ENCODE results near the gene C14orf119. TPM values are rescaled to one million over a fixed set of nuclear protein-coding genes. Genes with fewer than 3 reads are reported as not detected.
A peak's percentile ranks its signal among the peaks of the same experiment; 100 is the strongest.

C14orf119 gene
- total RNA-seq, 1 experiment from 2014 or later: 46.8 TPM

DNA sequence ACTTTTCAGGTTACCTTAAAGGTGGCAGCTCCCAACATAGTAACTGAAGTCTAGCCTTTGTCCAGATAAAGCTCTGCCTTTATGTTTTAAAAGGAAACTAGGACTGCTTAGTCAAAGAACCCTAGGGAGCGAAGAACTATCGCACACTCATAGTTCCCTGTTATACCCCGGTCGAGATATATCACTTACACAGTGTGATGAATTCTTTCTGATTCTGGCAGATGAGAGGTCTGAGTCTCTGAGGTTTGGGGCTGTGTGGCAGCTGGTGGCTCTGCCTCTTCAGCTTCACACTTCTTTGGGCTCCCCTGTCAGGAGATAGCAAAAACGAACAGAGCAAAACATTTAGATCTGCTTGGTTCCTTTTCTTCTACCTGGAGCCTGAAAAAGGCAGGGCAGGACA is 17.3 kb upstream of the C14orf119 start:
- ChIA-PET POLR2A (interaction anchor here (1.5 to 2.9 kb wide), 2 partner anchors 9 to 17 kb away, joined by 5 to 19 read pairs; partner anchors contain the start of genes ACIN1 and C14orf119), RAD21 (ENCODE audit: low non-redundant PET in 1 of 2, low total read pairs in 2 of 2, uncharacterized antibody in 2 of 2, unreplicated experiment in 2 of 2) (no interaction called here), CTCF (interaction anchor here (1.1 to 3.6 kb wide), 10 partner anchors 9 to 302 kb away, joined by 3 to 51 read pairs (median 8); partner anchors contain the start of genes ACIN1 and C14orf119)
- H3K9me3 ChIP-seq (ENCODE audit: control insufficient read depth in 1 of 2, insufficient read depth in 1 of 2, low read depth in 1 of 2, low read length in 2 of 2): no peaks in the 10 kb centered on the region
- no TSS peak for BruUV-seq (replicated peaks)
- H3K4me3 ChIP-seq (replicated peaks in 1 of 2; ENCODE audit: low read depth in 1 of 2, low read length in 2 of 2): no peak overlapping the region
- H3K27ac ChIP-seq (ENCODE audit: low read depth, low read length): peak overlapping the region; percentile 46; the same call in 1 of the 2 replicates
- no peak overlapping the region for H3K9ac ChIP-seq (ENCODE audit: low read length)
- H3K36me3 ChIP-seq (ENCODE audit: control insufficient read depth in 1 of 2, insufficient read depth in 2 of 2, low read length in 2 of 2): peaks cover 66 to 69% of the 10 kb centered on the region in 2 experiments
- peaks cover 21% of the 10 kb centered on the region; the same call in 1 of the 2 replicates for H3K79me2 ChIP-seq (ENCODE audit: insufficient read depth, low read length)
- no peaks in the 10 kb centered on the region for H3K27me3 ChIP-seq (ENCODE audit: insufficient read depth, low read length)
- no peaks in the 10 kb centered on the region for H4K20me1 ChIP-seq (ENCODE audit: insufficient read depth)
- H2AFZ ChIP-seq (ENCODE audit: low read depth, low read length, poor library complexity, severe bottlenecking): no peak overlapping the region
- no peak for ATAC-seq
- H3K9me2 ChIP-seq (ENCODE audit: insufficient read depth): no peaks in the 10 kb centered on the region
- no peak for DNase-seq (ENCODE audit: low read depth, low spot score)
- intact Hi-C loops (cut with micrococcal nuclease): loop anchor here (1.0 kb wide), 1 partner anchor 109 kb away; no protein-coding TSS in a partner anchor
- no peak for TF ChIP-seq EZH2phosphoT487 (IDR thresholded peaks at IDR 0.05; ENCODE audit: borderline replicate concordance)
- H3K4me1 ChIP-seq (ENCODE audit: control insufficient read depth in 1 of 2, insufficient read depth in 2 of 2, low read length in 2 of 2): peaks cover 13 to 43% of the 10 kb centered on the region in 2 experiments
- peak overlapping the region; percentile 45; the same call in 1 of the 2 replicates for H3K4me2 ChIP-seq (ENCODE audit: low read length)

DNA sequence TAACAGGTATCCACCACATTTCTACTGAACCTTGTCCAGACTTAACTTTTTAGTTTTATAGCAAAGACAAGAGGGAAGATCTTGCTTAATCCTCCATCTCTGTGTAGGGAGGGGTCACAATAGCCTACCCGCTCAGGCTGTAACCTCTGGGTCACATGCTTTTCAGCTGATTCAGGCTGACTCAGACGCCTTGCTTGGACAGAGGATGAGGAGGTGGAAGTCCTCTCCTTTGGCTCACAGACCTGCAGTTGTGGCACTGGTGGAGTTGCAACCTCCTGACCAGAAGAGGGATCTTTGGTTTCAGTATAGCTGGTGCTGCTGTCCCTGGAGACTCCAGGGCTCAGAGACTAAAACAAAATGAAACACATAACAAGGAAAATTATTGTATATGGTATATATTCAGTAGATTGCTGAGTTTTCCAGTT is 16.6 kb upstream of the C14orf119 start:
- Histone ChIP-seq H4K20me1 (ENCODE audit: insufficient read depth) (no peaks in the 10 kb centered on the region), H3K4me3 (replicated peaks in 1 of 2; ENCODE audit: low read depth in 1 of 2, low read length in 2 of 2) (no peak overlapping the region), H3K4me2 (ENCODE audit: low read length) (peak overlapping the region; percentile 45), H3K27me3 (ENCODE audit: insufficient read depth, low read length) (no peaks in the 10 kb centered on the region), H3K79me2 (ENCODE audit: insufficient read depth, low read length) (peaks cover 21% of the 10 kb centered on the region; the same call in 1 of the 2 replicates), H3K9me2 (ENCODE audit: insufficient read depth) (no peaks in the 10 kb centered on the region), H3K4me1 (ENCODE audit: control insufficient read depth in 1 of 2, insufficient read depth in 2 of 2, low read length in 2 of 2) (peaks cover 13 to 42% of the 10 kb centered on the region in 2 experiments), H3K27ac (ENCODE audit: low read depth, low read length) (peak overlapping the region; percentile 46; the same call in 1 of the 2 replicates), H3K9me3 (ENCODE audit: control insufficient read depth in 1 of 2, insufficient read depth in 1 of 2, low read depth in 1 of 2, low read length in 2 of 2) (no peaks in the 10 kb centered on the region), H3K36me3 (ENCODE audit: control insufficient read depth in 1 of 2, insufficient read depth in 2 of 2, low read length in 2 of 2) (peaks cover 66 to 67% of the 10 kb centered on the region in 2 experiments), H3K9ac (ENCODE audit: low read length) (peak overlapping the region; percentile 3), H2AFZ (ENCODE audit: low read depth, low read length, poor library complexity, severe bottlenecking) (no peak overlapping the region)
- no TSS peak for BruUV-seq (replicated peaks)
- DNase-seq (ENCODE audit: low read depth, low spot score) (no peak), ATAC-seq (peak; percentile 93)
- ChIA-PET RAD21 (ENCODE audit: low non-redundant PET in 1 of 2, low total read pairs in 2 of 2, uncharacterized antibody in 2 of 2, unreplicated experiment in 2 of 2) (no interaction called here), POLR2A (interaction anchor here (1.5 to 2.9 kb wide), 2 partner anchors 10 to 16 kb away, joined by 5 to 19 read pairs; partner anchors contain the start of genes ACIN1 and C14orf119), CTCF (interaction anchor here (1.1 to 3.6 kb wide), 5 partner anchors 10 to 30 kb away, joined by 3 to 51 read pairs (median 21); partner anchors contain the start of genes ACIN1 and C14orf119)
- intact Hi-C loops (cut with micrococcal nuclease): no loop called here
- no peak for TF ChIP-seq YY1 (IDR thresholded peaks at IDR 0.05; ENCODE audit: extremely low read depth, insufficient replicate concordance, low read depth, low read length)
- TF ChIP-seq, protein P1, sequence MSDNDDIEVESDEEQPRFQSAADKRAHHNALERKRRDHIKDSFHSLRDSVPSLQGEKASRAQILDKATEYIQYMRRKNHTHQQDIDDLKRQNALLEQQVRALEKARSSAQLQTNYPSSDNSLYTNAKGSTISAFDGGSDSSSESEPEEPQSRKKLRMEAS (IDR thresholded peaks at IDR 0.05): 0 out of 2 replicates have a peak, but pooled peaks have one; percentile 25
- peak; percentile 79 for TF ChIP-seq FOSL1 (IDR thresholded peaks at IDR 0.05; ENCODE audit: low read depth)
- no peak for TF ChIP-seq ZNF274 (IDR thresholded peaks at IDR 0.05; ENCODE audit: low read depth, low read length)
- TF ChIP-seq EGR1 (IDR thresholded peaks at IDR 0.05; ENCODE audit: low read depth): no peak
- TF ChIP-seq, protein P2, sequence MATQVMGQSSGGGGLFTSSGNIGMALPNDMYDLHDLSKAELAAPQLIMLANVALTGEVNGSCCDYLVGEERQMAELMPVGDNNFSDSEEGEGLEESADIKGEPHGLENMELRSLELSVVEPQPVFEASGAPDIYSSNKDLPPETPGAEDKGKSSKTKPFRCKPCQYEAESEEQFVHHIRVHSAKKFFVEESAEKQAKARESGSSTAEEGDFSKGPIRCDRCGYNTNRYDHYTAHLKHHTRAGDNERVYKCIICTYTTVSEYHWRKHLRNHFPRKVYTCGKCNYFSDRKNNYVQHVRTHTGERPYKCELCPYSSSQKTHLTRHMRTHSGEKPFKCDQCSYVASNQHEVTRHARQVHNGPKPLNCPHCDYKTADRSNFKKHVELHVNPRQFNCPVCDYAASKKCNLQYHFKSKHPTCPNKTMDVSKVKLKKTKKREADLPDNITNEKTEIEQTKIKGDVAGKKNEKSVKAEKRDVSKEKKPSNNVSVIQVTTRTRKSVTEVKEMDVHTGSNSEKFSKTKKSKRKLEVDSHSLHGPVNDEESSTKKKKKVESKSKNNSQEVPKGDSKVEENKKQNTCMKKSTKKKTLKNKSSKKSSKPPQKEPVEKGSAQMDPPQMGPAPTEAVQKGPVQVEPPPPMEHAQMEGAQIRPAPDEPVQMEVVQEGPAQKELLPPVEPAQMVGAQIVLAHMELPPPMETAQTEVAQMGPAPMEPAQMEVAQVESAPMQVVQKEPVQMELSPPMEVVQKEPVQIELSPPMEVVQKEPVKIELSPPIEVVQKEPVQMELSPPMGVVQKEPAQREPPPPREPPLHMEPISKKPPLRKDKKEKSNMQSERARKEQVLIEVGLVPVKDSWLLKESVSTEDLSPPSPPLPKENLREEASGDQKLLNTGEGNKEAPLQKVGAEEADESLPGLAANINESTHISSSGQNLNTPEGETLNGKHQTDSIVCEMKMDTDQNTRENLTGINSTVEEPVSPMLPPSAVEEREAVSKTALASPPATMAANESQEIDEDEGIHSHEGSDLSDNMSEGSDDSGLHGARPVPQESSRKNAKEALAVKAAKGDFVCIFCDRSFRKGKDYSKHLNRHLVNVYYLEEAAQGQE (IDR thresholded peaks at IDR 0.05; ENCODE audit: low read depth): no peak
- no peak for TF ChIP-seq ZFX (IDR thresholded peaks at IDR 0.05)
- no peak for TF ChIP-seq EZH2phosphoT487 (IDR thresholded peaks at IDR 0.05; ENCODE audit: borderline replicate concordance)
- peak; percentile 38; the same call in 1 of the 2 replicates for TF ChIP-seq SP1 (IDR thresholded peaks at IDR 0.05; ENCODE audit: low read depth)
- TF ChIP-seq, protein P3, sequence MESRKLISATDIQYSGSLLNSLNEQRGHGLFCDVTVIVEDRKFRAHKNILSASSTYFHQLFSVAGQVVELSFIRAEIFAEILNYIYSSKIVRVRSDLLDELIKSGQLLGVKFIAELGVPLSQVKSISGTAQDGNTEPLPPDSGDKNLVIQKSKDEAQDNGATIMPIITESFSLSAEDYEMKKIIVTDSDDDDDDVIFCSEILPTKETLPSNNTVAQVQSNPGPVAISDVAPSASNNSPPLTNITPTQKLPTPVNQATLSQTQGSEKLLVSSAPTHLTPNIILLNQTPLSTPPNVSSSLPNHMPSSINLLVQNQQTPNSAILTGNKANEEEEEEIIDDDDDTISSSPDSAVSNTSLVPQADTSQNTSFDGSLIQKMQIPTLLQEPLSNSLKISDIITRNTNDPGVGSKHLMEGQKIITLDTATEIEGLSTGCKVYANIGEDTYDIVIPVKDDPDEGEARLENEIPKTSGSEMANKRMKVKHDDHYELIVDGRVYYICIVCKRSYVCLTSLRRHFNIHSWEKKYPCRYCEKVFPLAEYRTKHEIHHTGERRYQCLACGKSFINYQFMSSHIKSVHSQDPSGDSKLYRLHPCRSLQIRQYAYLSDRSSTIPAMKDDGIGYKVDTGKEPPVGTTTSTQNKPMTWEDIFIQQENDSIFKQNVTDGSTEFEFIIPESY (IDR thresholded peaks at IDR 0.05; ENCODE audit: extremely low read depth, insufficient replicate concordance, low read length): no peak
- no peak for TF ChIP-seq CBX3 (IDR thresholded peaks at IDR 0.05; ENCODE audit: low read depth)
- no peak for TF ChIP-seq SIN3A (IDR thresholded peaks at IDR 0.05; ENCODE audit: low read depth)
- TF ChIP-seq, protein P4, sequence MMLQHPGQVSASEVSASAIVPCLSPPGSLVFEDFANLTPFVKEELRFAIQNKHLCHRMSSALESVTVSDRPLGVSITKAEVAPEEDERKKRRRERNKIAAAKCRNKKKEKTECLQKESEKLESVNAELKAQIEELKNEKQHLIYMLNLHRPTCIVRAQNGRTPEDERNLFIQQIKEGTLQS (IDR thresholded peaks at IDR 0.05): no peak

Data from HCT116 (cell line).